Ascending aorta (tissue), 2 donors: ENCODE data around the gene DAGLA. TPM values are rescaled to one million over a fixed set of nuclear protein-coding genes. Genes with fewer than 3 reads are reported as not detected.

Source experiments
- DNase-seq, 2 donors: peaks; one replicate each; pipeline ENCODE4 v3.0.0-alpha.2; 2019; ENCODE audit warnings: low spot score in 2 of 2
- H3K27ac ChIP-seq, 2 donors: fragments of 200-600 bp; sonication (generic); one replicate each; pipeline ENCODE4 v1.5.1; 2016 to 2017; ENCODE audit warnings: mild to moderate bottlenecking in 1 of 2
- H3K27me3 ChIP-seq: fragments of 200-600 bp; sonication (generic); one replicate; pipeline ENCODE4 v1.5.1; 2017
- H3K36me3 ChIP-seq, 2 donors: fragments of 200-600 bp; sonication (generic); one replicate each; pipeline ENCODE4 v1.5.1; 2016
- H3K4me1 ChIP-seq, 2 donors: fragments of 200-600 bp; sonication (generic); one replicate each; pipeline ENCODE4 v1.5.1; 2016 to 2017; ENCODE audit warnings: mild to moderate bottlenecking in 1 of 2
- H3K4me3 ChIP-seq, 2 donors: fragments of 200-600 bp; sonication (generic); one replicate each; pipeline ENCODE4 v1.5.1; 2016 to 2017; ENCODE audit warnings: mild to moderate bottlenecking in 1 of 2
- H3K9me3 ChIP-seq, 2 donors: fragments of 200-600 bp; sonication (generic); one replicate each; pipeline ENCODE4 v1.5.1; 2016
- intact Hi-C: fragments of 100-400 bp; cut with DNase I; formaldehyde crosslinking; loops from one replicate; pipeline ENCODE4 v1.15.1; 2023
- total RNA-seq: library from RNA; depleted of rRNA; stranded (reverse); fragments of >200 nt; gene quantifications from one replicate; pipeline ENCODE4 v1.1.0, GENCODE V29; 2016
- TF ChIP-seq, protein P1 (sequence below), 3 experiments: fragments of 200-600 bp in 2 of 3; fragments of 450-650 bp in 1 of 3; sonication (generic) in 2 of 3; IDR thresholded peaks; one replicate each; pipeline ENCODE4 v1.5.1; 2016 to 2019; ENCODE audit warnings: antibody characterized with exemption in 3 of 3, mild to moderate bottlenecking in 1 of 3, moderate library complexity in 1 of 3

DAGLA gene
- total RNA-seq, 1 donor from 2014 or later = 5.3 TPM

- Histone ChIP-seq H3K36me3 (no peaks in the 10 kb centered on the region), H3K4me1 (peaks cover 0 to 5% of the 10 kb centered on the region in 2 donors), H3K27ac (no peak overlapping the region), H3K9me3 (no peaks in the 10 kb centered on the region), H3K4me3 (no peak overlapping the region), H3K27me3 (no peaks in the 10 kb centered on the region)
- no peak for DNase-seq
- intact Hi-C loops = no loop called here
- TF ChIP-seq, protein P1, sequence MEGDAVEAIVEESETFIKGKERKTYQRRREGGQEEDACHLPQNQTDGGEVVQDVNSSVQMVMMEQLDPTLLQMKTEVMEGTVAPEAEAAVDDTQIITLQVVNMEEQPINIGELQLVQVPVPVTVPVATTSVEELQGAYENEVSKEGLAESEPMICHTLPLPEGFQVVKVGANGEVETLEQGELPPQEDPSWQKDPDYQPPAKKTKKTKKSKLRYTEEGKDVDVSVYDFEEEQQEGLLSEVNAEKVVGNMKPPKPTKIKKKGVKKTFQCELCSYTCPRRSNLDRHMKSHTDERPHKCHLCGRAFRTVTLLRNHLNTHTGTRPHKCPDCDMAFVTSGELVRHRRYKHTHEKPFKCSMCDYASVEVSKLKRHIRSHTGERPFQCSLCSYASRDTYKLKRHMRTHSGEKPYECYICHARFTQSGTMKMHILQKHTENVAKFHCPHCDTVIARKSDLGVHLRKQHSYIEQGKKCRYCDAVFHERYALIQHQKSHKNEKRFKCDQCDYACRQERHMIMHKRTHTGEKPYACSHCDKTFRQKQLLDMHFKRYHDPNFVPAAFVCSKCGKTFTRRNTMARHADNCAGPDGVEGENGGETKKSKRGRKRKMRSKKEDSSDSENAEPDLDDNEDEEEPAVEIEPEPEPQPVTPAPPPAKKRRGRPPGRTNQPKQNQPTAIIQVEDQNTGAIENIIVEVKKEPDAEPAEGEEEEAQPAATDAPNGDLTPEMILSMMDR (IDR thresholded peaks at IDR 0.05) = no peak
These were observed 17.6 kb downstream of the DAGLA start for GRCh38 chr11:61697764-61698163.

DNA sequence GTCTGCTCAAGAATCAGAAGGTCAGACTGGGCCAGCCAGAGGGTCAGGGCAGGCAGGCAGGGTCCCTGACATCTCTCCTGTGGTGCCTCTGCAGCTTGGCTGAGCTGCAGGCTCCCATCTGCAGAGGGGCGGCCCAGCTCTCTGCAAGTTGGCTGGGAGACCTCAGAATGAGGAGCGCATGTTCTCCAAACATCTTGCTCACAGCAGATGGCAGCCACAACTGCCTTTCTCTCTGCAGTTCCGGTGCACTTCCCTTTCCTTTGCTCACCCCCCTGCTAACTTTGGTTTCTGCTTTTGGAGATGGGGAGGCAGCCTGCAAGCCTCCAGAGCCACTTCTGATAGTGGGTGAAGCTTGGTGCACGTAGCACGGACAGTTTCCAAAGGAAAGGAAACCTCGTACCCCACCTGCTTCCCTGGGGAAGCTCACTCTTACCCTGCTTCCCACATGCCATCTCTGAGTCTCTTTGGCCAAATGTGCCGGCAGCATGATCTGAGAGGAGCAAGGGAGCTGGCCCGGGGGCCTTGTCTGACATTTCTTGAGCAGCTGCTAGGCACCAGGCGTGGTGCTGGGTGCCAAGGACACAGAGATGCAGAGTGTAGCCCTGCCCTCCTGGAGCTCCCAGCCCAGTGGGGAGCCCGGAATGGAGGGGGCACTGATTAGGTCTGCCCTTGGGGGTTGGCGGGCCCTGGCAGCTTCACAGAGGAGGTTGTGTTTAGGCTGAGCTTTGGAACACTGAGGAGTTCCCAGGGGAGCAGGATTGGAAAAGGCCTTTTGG, 18.2 kb downstream of the DAGLA start:
- Histone ChIP-seq H3K27me3 (no peaks in the 10 kb centered on the region), H3K9me3 (no peaks in the 10 kb centered on the region), H3K4me1 (peaks cover 0 to 5% of the 10 kb centered on the region in 2 donors), H3K4me3 (no peak overlapping the region), H3K27ac (no peak overlapping the region), H3K36me3 (no peaks in the 10 kb centered on the region)
- TF ChIP-seq, protein P1 (IDR thresholded peaks at IDR 0.05) = no peak
- DNase-seq = no peak
- intact Hi-C loops = no loop called here

DNA sequence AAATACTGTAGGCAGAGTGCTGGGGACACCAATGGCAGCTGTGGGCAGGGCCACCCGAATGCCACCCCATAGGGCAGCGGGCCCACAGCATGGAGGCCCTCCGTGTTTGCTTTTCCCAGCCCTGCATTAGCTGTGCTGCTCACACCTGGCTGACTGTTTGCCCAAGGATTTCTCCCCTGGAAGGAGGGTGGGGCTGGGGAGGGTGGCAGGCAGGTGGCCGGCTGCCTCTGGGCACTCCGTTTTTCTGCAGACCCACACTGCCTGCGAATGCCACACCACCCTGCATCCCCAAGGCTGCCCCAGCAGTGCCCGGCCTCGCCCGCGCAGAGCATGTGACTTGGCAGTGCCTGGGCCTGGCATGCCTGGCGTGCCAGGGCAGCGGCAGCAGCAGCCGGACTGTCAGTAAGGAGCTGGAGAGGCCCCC, 19.6 kb downstream of the DAGLA start:
- intact Hi-C loops = no loop called here
- Histone ChIP-seq H3K27me3 (no peaks in the 10 kb centered on the region), H3K4me1 (peaks cover 0 to 5% of the 10 kb centered on the region in 2 donors), H3K27ac (no peak overlapping the region), H3K36me3 (no peaks in the 10 kb centered on the region), H3K4me3 (no peak overlapping the region), H3K9me3 (no peaks in the 10 kb centered on the region)
- TF ChIP-seq, protein P1 (IDR thresholded peaks at IDR 0.05) = no peak
- DNase-seq = no peak

- H3K27me3 ChIP-seq = no peaks in the 10 kb centered on the region
- no peaks in the 10 kb centered on the region for H3K36me3 ChIP-seq
- H3K4me1 ChIP-seq = peaks cover 0 to 5% of the 10 kb centered on the region in 2 donors
- intact Hi-C loops = no loop called here
- H3K27ac ChIP-seq = no peak overlapping the region
- H3K9me3 ChIP-seq = no peaks in the 10 kb centered on the region
- no peak for DNase-seq
- TF ChIP-seq, protein P1 (IDR thresholded peaks at IDR 0.05) = no peak
- no peak overlapping the region for H3K4me3 ChIP-seq
These were observed 20.0 kb downstream of the DAGLA start for GRCh38 chr11:61700212-61700611.

DNA sequence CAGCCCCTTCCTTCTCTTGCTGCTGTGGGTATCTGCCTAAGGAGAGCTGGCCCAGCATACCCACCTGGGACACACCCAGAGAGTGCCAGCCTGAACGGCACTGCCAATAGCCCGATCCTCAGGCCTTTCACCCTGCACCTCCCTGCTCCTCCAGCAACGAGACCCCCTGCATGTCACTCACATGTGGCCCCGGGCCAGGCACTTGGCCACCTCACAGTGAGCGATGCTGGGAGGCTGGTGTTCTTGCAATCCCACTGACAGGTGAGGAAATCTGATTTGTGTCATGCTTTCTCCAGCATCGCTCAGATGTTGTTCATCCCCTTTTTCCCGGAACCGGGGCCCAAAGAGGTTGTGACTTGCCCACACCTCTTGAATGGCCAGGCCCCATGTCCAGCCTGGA, 20.5 kb downstream of the DAGLA start:
- no peak for DNase-seq
- H3K4me3 ChIP-seq = no peak overlapping the region
- TF ChIP-seq, protein P1 (IDR thresholded peaks at IDR 0.05) = no peak
- no peaks in the 10 kb centered on the region for H3K9me3 ChIP-seq
- no peaks in the 10 kb centered on the region for H3K36me3 ChIP-seq
- H3K27ac ChIP-seq = no peak overlapping the region
- H3K27me3 ChIP-seq = no peaks in the 10 kb centered on the region
- intact Hi-C loops = no loop called here
- H3K4me1 ChIP-seq = no peaks in the 10 kb centered on the region
